IMR-90 (cell line): ENCODE measurements around the gene TMED4. TPM values are rescaled to one million over a fixed set of nuclear protein-coding genes. Genes with fewer than 3 reads are reported as not detected.

ENCODE experiments used
- ATAC-seq: fragments of 200-7000 bp; cut with Tn5 transposase; 2 replicates; pipeline ENCODE4 v1.9.1; 2020; ENCODE audit warnings: low read depth, mild to moderate bottlenecking, moderate library complexity
- BruUV-seq: library from RNA; stranded (reverse); fragments of 400-500 nt; replicated peaks from 2 replicates; lab custom pipeline; 2021; lab: Mats Ljungman, UMichigan
- CTCF ChIA-PET: fragments of 300-600 bp; formaldehyde crosslinking; extraction: SDS; loops from one replicate; lab custom pipeline; 2021; ENCODE audit warnings: antibody characterized with exemption; lab: Yijun Ruan, JAX
- POLR2A ChIA-PET: fragments of 300-600 bp; sonication (Branson Sonifier 250); formaldehyde crosslinking; loops from one replicate; lab custom pipeline; 2022; ENCODE audit warnings: antibody characterized with exemption; ENCODE audit not compliant: unreplicated experiment; lab: Charles Lee
- DNase-seq: peaks from one replicate; pipeline ENCODE4 v3.0.0; 2013
- H2AFZ ChIP-seq: replicated peaks from 2 replicates; pipeline ENCODE3; 2013; ENCODE audit warnings: low read length, mild to moderate bottlenecking; ENCODE audit not compliant: poor library complexity
- H2AK5ac ChIP-seq: 2 replicates; pipeline ENCODE4 v1.6.1; 2013; ENCODE audit warnings: low read depth, low read length, inconsistent platforms
- H2AK9ac ChIP-seq: replicated peaks from 2 replicates; pipeline ENCODE3; 2013; ENCODE audit warnings: mild to moderate bottlenecking, low read depth, low read length, moderate library complexity; ENCODE audit not compliant: poor library complexity
- H2BK120ac ChIP-seq: 2 replicates; pipeline ENCODE4 v1.6.1; 2013; ENCODE audit warnings: low read depth, low read length, inconsistent platforms
- H2BK15ac ChIP-seq: 3 replicates; pipeline ENCODE4 v1.6.1; 2013; ENCODE audit warnings: low read depth, low read length, inconsistent platforms
- H2BK20ac ChIP-seq: 2 replicates; pipeline ENCODE4 v1.6.1; 2013; ENCODE audit warnings: low read depth, mild to moderate bottlenecking, inconsistent platforms, low read length, moderate library complexity
- H2BK5ac ChIP-seq: 2 replicates; pipeline ENCODE4 v1.6.1; 2013; ENCODE audit warnings: mild to moderate bottlenecking, low read depth, low read length, inconsistent platforms; ENCODE audit not compliant: poor library complexity, severe bottlenecking
- H3K14ac ChIP-seq: replicated peaks from 2 replicates; pipeline ENCODE4 v1.6.1; 2013; ENCODE audit warnings: low read depth, low read length, inconsistent platforms
- H3K18ac ChIP-seq: 2 replicates; pipeline ENCODE4 v1.6.1; 2013; ENCODE audit warnings: low read depth, low read length, control low read depth
- H3K23ac ChIP-seq: 2 replicates; pipeline ENCODE4 v1.6.1; 2013; ENCODE audit warnings: low read depth, low read length, inconsistent platforms
- H3K27ac ChIP-seq: 2 replicates; pipeline ENCODE4 v1.5.1; 2013; ENCODE audit warnings: mild to moderate bottlenecking, control low read depth, low read length; ENCODE audit not compliant: insufficient read depth
- H3K27me3 ChIP-seq: 2 replicates; pipeline ENCODE4 v1.6.1; 2013; ENCODE audit warnings: low read length; ENCODE audit not compliant: control insufficient read depth, insufficient read depth
- H3K36me3 ChIP-seq: 2 replicates; pipeline ENCODE4 v1.6.1; 2013; ENCODE audit warnings: low read length, mixed read lengths; ENCODE audit not compliant: control insufficient read depth, insufficient read depth
- H3K4ac ChIP-seq: 2 replicates; pipeline ENCODE4 v1.6.1; 2013; ENCODE audit warnings: low read depth, low read length, inconsistent platforms
- H3K4me1 ChIP-seq: 2 replicates; pipeline ENCODE4 v1.6.1; 2013; ENCODE audit warnings: low read length, mixed read lengths; ENCODE audit not compliant: control insufficient read depth, insufficient read depth
- H3K4me2 ChIP-seq: 2 replicates; pipeline ENCODE4 v1.6.1; 2013; ENCODE audit warnings: low read depth, mild to moderate bottlenecking, control low read depth, low read length, moderate library complexity
- H3K4me3 ChIP-seq: 2 replicates; pipeline ENCODE4 v1.5.1; 2013; ENCODE audit warnings: low read depth, mild to moderate bottlenecking, control low read depth, low read length, moderate library complexity; ENCODE audit not compliant: insufficient read depth
- H3K56ac ChIP-seq: 2 replicates; pipeline ENCODE4 v1.6.1; 2013; ENCODE audit warnings: low read length, inconsistent platforms; ENCODE audit not compliant: insufficient read depth; ENCODE audit errors: extremely low read depth
- H3K79me1 ChIP-seq, 2 experiments: 2 replicates each; pipeline ENCODE4 v1.6.1; 2013; ENCODE audit warnings: low read length in 2 of 2, inconsistent platforms in 1 of 2, low read depth in 1 of 2
- H3K9ac ChIP-seq: 2 replicates; pipeline ENCODE4 v1.6.1; 2013; ENCODE audit warnings: low read depth, low read length, control low read depth
- H3K9me1 ChIP-seq: 2 replicates; pipeline ENCODE4 v1.6.1; 2013; ENCODE audit warnings: low read length, inconsistent platforms; ENCODE audit not compliant: insufficient read depth
- H3K9me3 ChIP-seq: 2 replicates; pipeline ENCODE4 v1.6.1; 2013; ENCODE audit warnings: low read length; ENCODE audit not compliant: control insufficient read depth, insufficient read depth
- H4K20me1 ChIP-seq: 2 replicates; pipeline ENCODE4 v1.6.1; 2013; ENCODE audit warnings: low read length, inconsistent platforms; ENCODE audit not compliant: insufficient read depth
- H4K5ac ChIP-seq: 2 replicates; pipeline ENCODE4 v1.6.1; 2013; ENCODE audit warnings: mild to moderate bottlenecking, low read depth, low read length, control low read depth
- H4K8ac ChIP-seq, 2 experiments: 2 replicates each; pipeline ENCODE4 v1.6.1; 2013; ENCODE audit warnings: low read depth in 2 of 2, low read length in 2 of 2, control low read depth in 1 of 2, inconsistent platforms in 1 of 2
- H4K91ac ChIP-seq: 2 replicates; pipeline ENCODE4 v1.6.1; 2013; ENCODE audit warnings: low read depth, low read length, inconsistent platforms; ENCODE audit not compliant: insufficient read depth
- CEBPB ChIP-seq: IDR thresholded peaks from 2 replicates; pipeline ENCODE4 v1.6.1; 2012; ENCODE audit warnings: low read depth, low read length, improper control_type of control experiment
- ELK1 ChIP-seq: fragments of 150-350 bp; IDR thresholded peaks from 2 replicates; pipeline ENCODE4 v1.6.1; 2016; ENCODE audit warnings: low read depth, mild to moderate bottlenecking, low read length, moderate library complexity, borderline replicate concordance
- FOS ChIP-seq: fragments of 150-350 bp; IDR thresholded peaks from 2 replicates; pipeline ENCODE4 v1.6.1; 2016; ENCODE audit warnings: low read depth, low read length
- MAZ ChIP-seq: IDR thresholded peaks from 2 replicates; pipeline ENCODE4 v1.6.1; 2012; ENCODE audit warnings: low read depth, mild to moderate bottlenecking, low read length, improper control_type of control experiment, moderate library complexity, borderline replicate concordance
- POLR2A ChIP-seq: IDR thresholded peaks from 2 replicates; pipeline ENCODE4 v1.6.1; 2012; ENCODE audit warnings: mild to moderate bottlenecking, low read depth, low read length
- RFX5 ChIP-seq: IDR thresholded peaks from 2 replicates; pipeline ENCODE4 v1.8.0; 2012; ENCODE audit warnings: low read depth, mild to moderate bottlenecking, low read length, moderate library complexity
- WGBS, 2 experiments: methylation state at CpG; one replicate each; pipeline versions ENCODE4 v1.1.5 to v1.1.7; 2013; ENCODE audit warnings: missing lambda C conversion rate in 2 of 2; ENCODE audit not compliant: insufficient read length in 1 of 2; ENCODE audit errors: extremely low coverage in 2 of 2; 5-methylcytosine and 5-hydroxymethylcytosine counted together
- dilution Hi-C: fragments of 300-500 bp; cut with HindIII; formaldehyde crosslinking; loops from one replicate; pipeline ENCODE4 v1.14.3; 2018; ENCODE audit warnings: low sequenced_read_pairs; ENCODE audit not compliant: unreplicated experiment
- in situ Hi-C: fragments of 300-500 bp; cut with MboI; formaldehyde crosslinking; loops from 3 replicates; pipeline ENCODE4 v1.14.3; 2019; ENCODE audit warnings: low sequenced_read_pairs, inconsistent platforms, mixed read lengths
- intact Hi-C: fragments of 100-400 bp; cut with micrococcal nuclease; formaldehyde crosslinking; loops from 2 replicates; pipeline ENCODE4 v1.10.0; 2022
- polyA plus RNA-seq, 3 experiments: library from polyadenylated mRNA; depleted of rRNA; stranded (reverse); fragments of >200 nt; gene quantifications; 2 replicates each; pipeline ENCODE4 v1.2.3, GENCODE V29; 2012; ENCODE audit warnings: low replicate concordance in 1 of 3
- total RNA-seq: library from RNA; depleted of rRNA; stranded (reverse); fragments of >200 nt; gene quantifications from 2 replicates; pipeline ENCODE4 v1.2.3, GENCODE V29; 2012

Gene TMED4
- total and polyA plus RNA-seq, 2 of the 4 experiments (the other 2 are of a cell fraction) = 58.6 to 92.7 TPM

DNA sequence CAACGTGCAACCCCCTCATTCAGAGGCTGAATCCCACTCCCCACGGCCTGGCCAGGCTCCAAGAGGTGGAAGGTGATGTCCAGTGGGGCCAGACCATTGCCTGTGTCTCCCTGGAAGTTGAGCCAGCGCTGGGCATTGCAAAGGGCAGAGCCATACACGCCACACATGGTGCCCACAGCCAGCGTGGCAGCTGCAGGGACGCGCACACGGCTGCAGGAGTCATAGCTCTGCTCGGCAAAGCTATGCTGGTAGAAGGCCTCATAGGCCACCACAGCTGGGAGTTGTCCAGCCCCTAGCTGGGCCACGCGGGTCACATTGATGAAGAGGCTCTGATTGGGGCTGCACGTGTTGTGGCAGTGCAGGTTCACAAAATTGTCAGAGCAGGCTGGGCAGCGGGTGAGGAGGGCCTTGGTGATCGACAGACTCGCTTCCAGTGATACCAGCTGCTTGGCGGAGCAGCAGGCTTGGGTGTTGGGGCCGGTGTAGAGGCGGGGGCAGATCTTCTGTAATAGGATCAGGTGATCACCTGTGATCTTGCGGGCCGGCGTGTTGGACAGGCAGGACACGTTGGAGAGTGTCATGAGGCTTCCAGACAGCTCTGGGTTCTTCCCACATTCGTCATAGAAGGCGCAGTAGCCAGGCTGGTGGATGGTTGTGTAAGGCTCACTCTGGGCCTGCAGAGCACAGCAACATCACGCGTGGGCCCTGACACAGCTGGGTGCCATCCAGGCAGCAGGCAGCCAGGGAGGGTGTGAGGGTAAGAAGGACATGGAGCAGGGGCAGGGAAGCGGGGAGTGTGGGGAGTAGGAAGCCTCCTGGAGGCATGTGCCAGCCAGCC is 42.1 kb downstream of the TMED4 start:
- Histone ChIP-seq H4K5ac (no peak overlapping the region), H3K9me3 (no peaks in the 10 kb centered on the region), H2AK5ac (peak overlapping the region; percentile 30; the same call in 1 of the 2 replicates), H3K14ac (no peak overlapping the region), H2AK9ac (no peak overlapping the region), H3K79me1 (no peaks in the 10 kb centered on the region), H3K4me1 (peaks cover 8% of the 10 kb centered on the region), H3K56ac (no peak overlapping the region), H3K4me2 (no peak overlapping the region), H3K4ac (no peak overlapping the region), H3K36me3 (no peaks in the 10 kb centered on the region), H2BK20ac (no peak overlapping the region), H4K8ac (no peak overlapping the region), H4K91ac (no peak overlapping the region), H2AFZ (peak overlapping the region; percentile 44), H3K27me3 (no peaks in the 10 kb centered on the region), H3K9me1 (peaks cover 10% of the 10 kb centered on the region), H4K20me1 (no peaks in the 10 kb centered on the region), H3K18ac (no peak overlapping the region), H3K9ac (no peak overlapping the region), H2BK5ac (no peak overlapping the region), H3K4me3 (no peak overlapping the region), H3K27ac (no peak overlapping the region), H2BK120ac (no peak overlapping the region), H3K23ac (no peak overlapping the region), H2BK15ac (no peak overlapping the region)
- no TSS peak for BruUV-seq
- dilution Hi-C loops = no loop called here
- in situ Hi-C loops = no loop called here
- ATAC-seq (no peak), DNase-seq (no peak)
- ChIA-PET POLR2A (no interaction called here), CTCF (no interaction called here)
- intact Hi-C loops = no loop called here
- 96% methylated on average over 8 of the region's 27 CpGs; no CpG with 5 or more reads in 1 of the 2 experiments for WGBS, 2 experiments
- TF ChIP-seq ELK1 = no peak
- no peak for TF ChIP-seq CEBPB
- no peak for TF ChIP-seq FOS
- no peak for TF ChIP-seq POLR2A
- no peak for TF ChIP-seq MAZ
- no peak for TF ChIP-seq RFX5
